Measurements from ENCODE around the gene GSTK1.
"Not testable (repeated sequence)": the region's sequence is repeated elsewhere in the genome, so short reads cannot be mapped to it uniquely, and the experiment has no call there.

GSTK1 gene

GRCh38 chr7:143279186-143280098 is 16.2 kb downstream of the GSTK1 start:
- DNase-seq = no peak

DNA sequence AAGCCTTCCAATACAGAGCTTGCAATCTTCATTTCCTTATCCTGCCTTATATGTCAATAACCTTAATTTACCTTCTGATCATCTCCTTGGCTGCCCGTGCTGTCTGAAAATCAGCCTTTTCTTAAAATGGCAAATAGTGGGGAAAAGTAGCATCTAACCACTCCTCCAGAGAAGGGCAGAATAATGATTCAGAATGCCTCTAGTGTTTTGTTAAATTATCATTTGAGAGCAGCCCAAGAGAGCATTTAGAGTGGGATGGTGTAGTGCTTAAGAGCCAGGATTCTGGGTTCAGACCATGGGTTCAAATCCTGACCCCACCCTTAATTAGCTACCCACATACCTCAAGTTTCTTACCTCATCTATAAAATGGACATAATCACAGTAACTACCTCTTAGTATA is 16.9 kb downstream of the GSTK1 start:
- no peak for DNase-seq

- DNase-seq = no peak
Measured at GRCh38 chr7:143280566-143280965, 17.3 kb downstream of the GSTK1 start.

- no peak for DNase-seq
Measured at GRCh38 chr7:143281529-143281928, 18.3 kb downstream of the GSTK1 start.

GRCh38 chr7:143282124-143282523 is 18.9 kb downstream of the GSTK1 start:
- DNase-seq = no peak

GRCh38 chr7:143283381-143283780 is 20.1 kb downstream of the GSTK1 start:
- no peak for DNase-seq

DNA sequence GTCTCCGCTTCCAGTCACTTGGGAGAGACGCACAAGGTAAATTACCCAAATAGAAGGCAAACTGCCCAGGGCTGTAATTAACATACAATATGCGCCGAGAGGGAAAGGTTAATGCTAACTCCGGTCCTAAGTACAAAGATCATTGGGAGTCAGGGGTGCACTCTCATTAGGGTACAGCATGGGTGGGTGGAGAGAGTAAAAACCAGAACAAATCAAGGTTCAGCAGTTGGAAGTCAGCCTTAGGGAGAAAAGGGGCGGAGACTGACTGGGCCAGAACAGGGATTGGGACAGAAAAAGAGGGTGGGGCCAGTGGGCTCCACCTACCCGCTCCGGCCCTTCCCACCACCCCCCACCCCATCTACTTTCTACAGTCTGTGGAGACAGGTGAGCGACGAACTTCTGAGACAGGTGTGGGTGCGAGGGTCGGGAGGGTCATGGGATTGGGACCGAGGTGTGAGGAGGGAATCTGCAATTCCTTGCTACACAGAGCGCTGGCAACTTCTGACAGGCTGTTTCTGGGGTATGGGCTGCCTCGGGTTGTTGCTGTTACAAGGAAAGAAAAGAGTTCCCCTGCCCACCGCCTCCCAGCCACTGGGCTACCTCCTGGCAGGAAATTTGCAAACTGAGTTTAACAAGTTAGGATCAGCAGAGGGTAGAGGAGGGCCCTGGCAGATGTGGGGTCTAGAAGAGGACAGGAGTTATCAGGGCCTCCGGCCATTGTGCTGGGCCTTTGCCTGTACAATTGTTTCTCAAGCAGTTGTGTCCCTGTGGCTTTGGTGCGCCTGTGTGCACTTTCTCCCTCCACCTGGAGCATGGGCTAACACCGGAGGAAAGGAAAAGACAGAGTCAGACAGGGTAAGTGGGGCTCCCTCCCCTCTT is 21.6 kb downstream of the GSTK1 start, which contains the start of gene TMEM139:
Gene TMEM139, plus strand, starts transcription at position 368 of the 879 bp plus-strand sequence. CDS start 1,000 bp downstream, outside the sequence.
- no peak for DNase-seq

GRCh38 chr7:143285470-143285778 is 22.2 kb downstream of the GSTK1 start:
- no peak for DNase-seq

DNA sequence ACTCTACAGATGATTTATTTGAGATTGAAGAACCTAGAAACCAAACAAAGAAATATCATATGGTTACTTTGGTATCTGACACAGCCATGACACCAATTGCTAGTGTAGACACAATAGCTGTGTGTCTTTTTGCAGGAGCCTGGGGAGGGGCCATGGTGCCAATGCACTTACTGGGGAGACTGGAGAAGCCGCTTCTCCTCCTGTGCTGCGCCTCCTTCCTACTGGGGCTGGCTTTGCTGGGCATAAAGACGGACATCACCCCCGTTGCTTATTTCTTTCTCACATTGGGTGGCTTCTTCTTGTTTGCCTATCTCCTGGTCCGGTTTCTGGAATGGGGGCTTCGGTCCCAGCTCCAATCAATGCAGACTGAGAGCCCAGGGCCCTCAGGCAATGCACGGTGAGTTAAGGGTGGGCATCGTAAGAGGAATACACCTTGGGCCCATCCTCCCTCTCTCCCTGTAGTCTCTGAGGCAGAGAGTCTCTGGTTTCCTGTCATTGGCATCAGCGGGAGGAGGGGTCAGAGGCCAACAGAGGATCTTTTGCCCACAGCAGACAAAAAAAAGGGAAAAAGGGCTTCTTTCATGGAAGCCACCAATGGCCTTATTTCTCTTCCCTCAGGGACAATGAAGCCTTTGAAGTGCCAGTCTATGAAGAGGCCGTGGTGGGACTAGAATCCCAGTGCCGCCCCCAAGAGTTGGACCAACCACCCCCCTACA is 22.7 kb downstream of the GSTK1 start:
- no peak for DNase-seq

DNA sequence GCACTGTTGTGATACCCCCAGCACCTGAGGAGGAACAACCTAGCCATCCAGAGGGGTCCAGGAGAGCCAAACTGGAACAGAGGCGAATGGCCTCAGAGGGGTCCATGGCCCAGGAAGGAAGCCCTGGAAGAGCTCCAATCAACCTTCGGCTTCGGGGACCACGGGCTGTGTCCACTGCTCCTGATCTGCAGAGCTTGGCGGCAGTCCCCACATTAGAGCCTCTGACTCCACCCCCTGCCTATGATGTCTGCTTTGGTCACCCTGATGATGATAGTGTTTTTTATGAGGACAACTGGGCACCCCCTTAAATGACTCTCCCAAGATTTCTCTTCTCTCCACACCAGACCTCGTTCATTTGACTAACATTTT is 23.3 kb downstream of the GSTK1 start:
- no peak for DNase-seq

GRCh38 chr7:143287339-143287934 is 24.2 kb downstream of the GSTK1 start:
- no peak for DNase-seq

DNA sequence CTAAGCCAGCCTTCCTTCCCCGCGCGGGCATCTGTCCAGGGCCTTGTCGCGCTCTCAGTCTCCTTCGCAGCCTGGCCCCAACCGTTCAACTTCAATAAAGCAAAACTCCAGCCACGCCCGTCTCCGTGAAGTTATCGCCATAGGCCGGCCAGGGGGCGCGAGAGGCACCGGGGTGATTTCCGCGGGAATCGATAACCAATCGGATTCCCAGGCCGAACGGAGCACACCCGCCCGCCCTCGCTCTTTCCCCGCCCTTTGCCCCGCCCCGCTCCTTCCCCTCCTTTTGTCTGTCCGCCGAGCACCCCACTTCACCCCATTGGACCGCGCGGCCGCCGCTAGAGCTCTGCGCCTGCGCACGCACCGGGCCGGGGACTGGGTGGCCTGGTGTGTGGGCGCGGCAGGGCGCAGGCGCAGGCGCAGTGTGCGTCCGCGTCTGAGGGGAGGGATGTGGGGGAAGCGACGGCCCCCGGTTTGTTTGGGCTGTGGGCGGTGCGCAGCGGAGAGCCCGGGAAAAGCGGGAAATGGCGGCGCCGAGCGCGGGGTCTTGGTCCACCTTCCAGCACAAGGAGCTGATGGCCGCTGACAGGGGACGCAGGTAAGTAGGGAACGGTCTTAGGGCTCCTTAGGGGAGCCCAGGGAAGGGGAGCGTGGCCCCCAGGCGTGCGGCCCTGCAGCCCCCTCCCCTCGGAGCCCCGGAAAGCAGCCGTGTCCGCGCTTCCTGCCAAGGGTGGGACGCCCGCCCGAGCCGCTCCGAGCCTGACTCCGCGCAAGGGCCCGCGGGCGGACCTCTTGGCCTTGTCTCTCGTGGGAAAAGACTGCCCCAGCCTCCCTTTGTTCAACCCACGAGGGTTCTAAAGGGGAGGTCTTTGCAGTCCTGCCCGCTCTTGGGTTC is 24.9 kb downstream of the GSTK1 start, which contains the start of gene CASP2:
Gene CASP2, plus strand, starts transcription at position 417 of the 892 bp plus-strand sequence. Its CDS starts 105 bp downstream, at position 522.
- peak; percentile 100 for DNase-seq

DNA sequence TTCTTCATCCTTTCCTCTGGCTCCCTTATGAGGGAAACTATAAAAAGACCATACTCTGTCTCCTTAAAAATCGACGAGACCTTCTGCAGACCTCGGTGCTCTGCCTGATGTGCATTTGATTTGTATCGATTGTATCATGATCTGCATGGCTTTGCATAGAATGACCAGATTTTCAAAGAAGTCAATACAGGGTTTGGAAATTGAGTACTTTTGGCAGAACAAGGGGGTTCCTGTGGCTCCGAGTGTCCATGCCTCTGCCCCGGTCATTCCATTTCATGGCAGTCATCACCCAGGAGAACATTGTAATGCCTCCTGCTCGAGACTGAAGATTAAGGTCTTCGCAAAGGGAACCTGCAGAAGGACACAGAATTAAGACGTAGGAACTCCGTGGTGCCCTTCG is 25.6 kb downstream of the GSTK1 start:
- DNase-seq = no peak

- DNase-seq = no peak
Measured at GRCh38 chr7:143289421-143289820, 26.2 kb downstream of the GSTK1 start.

DNA sequence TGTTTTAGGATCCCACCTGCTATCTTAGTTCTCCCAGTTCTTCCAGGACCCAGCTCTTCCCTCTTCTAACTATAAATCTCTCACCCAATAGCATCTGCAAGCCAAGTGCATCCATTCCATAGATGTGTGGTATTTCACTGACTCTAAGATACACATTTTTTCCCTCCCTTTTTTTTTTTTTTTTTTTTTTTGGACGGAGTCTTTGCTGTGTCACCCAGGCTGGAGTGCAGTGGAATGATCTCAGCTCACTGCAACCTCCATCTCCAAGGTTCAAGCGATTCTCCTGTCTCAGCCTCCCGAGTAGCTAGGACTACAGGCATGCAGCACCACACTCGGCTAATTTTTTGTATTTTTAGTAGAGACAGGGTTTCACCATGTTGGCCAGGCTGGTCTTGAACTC is 26.6 kb downstream of the GSTK1 start:
- DNase-seq = not testable (repeated sequence)

DNA sequence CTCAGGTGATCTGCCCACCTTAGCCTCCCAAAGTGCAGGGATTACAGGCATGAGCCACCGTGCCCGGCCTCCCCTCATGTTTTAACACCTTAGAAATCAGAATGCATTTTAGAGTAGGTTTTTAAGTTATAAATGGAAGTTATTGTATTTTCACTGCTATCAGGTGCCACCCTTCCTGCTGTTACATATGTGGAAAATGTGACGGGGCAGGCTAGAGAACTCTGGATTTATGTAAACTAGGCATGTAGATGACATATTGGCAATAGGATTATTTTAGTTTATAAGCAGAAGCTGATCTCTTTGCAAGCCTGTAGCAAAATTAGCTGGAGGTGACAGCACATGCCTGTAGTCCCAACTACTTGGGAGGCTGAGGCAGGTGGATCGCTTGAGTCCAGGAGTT is 27.1 kb downstream of the GSTK1 start:
- no peak for DNase-seq

DNA sequence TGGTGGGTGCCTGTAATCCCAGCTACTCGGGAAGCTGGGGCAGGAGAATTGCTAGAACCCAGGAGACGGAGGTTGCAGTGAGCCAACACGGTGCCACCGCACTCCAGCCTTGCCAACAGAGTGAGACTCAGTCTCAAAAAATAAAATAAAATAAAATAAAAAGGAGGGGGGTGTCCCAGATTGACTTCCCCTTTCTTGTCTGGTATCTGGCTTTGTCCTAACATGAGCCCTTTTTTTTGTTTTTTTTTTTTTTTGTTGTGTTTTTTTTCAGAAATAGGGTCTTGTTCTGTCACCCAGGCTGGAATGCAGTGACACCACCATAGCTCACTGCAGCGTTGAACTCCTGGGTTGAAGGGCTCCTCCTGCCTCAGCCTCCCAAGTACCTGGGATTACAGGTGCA is 29.6 kb downstream of the GSTK1 start:
- no peak for DNase-seq

- no peak for DNase-seq
Measured at GRCh38 chr7:143295870-143296269, 32.6 kb downstream of the GSTK1 start.

DNA sequence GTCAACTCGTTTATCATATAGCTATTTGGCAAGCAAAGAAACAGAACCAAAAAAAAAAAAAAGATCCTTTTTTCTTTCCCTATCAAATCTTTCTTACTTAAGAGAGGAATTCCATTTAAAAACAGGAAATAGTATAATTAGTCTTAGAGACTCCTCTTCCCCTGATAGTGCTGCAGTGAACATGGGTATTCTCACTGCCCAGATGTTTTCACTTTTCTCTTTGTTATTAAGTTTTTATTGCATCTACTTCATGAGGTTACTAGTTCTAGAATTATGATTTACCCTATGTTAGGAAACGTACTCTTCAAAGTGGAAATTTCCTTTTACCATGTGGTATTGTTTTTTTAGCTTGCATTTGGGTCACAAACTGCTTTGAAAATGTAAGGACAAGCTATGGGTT is 33.4 kb downstream of the GSTK1 start:
- no peak for DNase-seq

DNA sequence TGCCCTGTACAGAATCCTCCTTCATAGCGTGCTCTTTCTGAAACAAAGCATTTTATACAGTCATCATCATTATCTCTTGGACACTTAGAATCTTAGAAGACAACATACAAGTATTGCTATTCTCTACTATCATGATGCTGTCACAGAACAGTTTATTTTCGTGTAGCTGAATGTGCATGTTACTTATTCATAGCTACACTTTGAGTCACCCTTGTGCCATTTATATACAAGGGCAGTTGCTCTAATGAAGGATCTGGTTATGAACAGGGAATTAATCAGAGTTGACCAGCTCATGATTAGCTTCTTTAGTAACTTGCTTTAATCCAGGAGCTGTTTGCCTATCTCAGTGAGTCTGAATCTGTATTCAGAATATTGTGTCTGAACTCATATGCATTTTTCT is 36.1 kb downstream of the GSTK1 start:
- no peak for DNase-seq

DNA sequence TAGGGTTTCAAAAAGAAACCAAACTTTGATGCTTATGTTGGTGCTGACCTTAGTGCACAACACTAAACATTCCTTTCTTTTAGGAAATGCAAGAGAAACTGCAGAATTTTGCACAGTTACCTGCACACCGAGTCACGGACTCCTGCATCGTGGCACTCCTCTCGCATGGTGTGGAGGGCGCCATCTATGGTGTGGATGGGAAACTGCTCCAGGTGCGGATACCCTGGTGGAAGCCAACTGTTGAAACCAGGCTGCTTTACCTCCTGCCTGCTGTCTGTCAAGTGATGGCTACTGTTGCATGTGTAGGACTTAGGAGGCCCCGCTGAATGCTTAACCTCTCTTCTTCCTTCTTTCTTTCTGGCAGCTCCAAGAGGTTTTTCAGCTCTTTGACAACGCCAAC is 36.6 kb downstream of the GSTK1 start:
- DNase-seq = peak; percentile 53
